BLaER1 (cell line): ENCODE results near the gene SKAP2.

Source experiments
- H3K27ac ChIP-seq: shearing (Covaris generic); formaldehyde crosslinking; 2 replicates; pipeline ENCODE4 v1.8.1; 2022
- H3K27me3 ChIP-seq: shearing (Covaris generic); formaldehyde crosslinking; 2 replicates; pipeline ENCODE4 v1.8.1; 2022
- H3K36me3 ChIP-seq: shearing (Covaris generic); formaldehyde crosslinking; 2 replicates; pipeline ENCODE4 v1.8.1; 2022
- H3K4me1 ChIP-seq: shearing (Covaris generic); formaldehyde crosslinking; 2 replicates; pipeline ENCODE4 v1.8.1; 2022
- H3K4me2 ChIP-seq: shearing (Covaris generic); formaldehyde crosslinking; 2 replicates; pipeline ENCODE4 v1.8.1; 2022
- H3K4me3 ChIP-seq: shearing (Covaris generic); formaldehyde crosslinking; 2 replicates; pipeline ENCODE4 v1.8.1; 2022
- H3K9ac ChIP-seq: shearing (Covaris generic); formaldehyde crosslinking; 2 replicates; pipeline ENCODE4 v1.8.1; 2022
- H3K9me3 ChIP-seq: shearing (Covaris generic); formaldehyde crosslinking; 2 replicates; pipeline ENCODE4 v1.8.1; 2022
- H4K20me1 ChIP-seq: shearing (Covaris generic); formaldehyde crosslinking; 2 replicates; pipeline ENCODE4 v1.8.1; 2022
- Cebpa-rat ChIP-seq: shearing (Covaris generic); IDR thresholded peaks from 2 replicates; pipeline ENCODE4 v1.8.1; 2022

Gene SKAP2

GRCh38 chr7:26620352-26620751 lies 244.0 kb downstream of the SKAP2 start:
- H3K4me1 ChIP-seq, result no peaks in the 10 kb centered on the region
- H3K4me2 ChIP-seq, result no peak overlapping the region
- no peaks in the 10 kb centered on the region for H3K9me3 ChIP-seq
- H3K27me3 ChIP-seq, result no peaks in the 10 kb centered on the region
- no peak for TF ChIP-seq Cebpa-rat
- H4K20me1 ChIP-seq, result no peaks in the 10 kb centered on the region
- H3K27ac ChIP-seq, result no peak overlapping the region
- no peaks in the 10 kb centered on the region for H3K36me3 ChIP-seq
- H3K9ac ChIP-seq, result no peak overlapping the region
- H3K4me3 ChIP-seq, result no peak overlapping the region

GRCh38 chr7:26619348-26619984 lies 244.9 kb downstream of the SKAP2 start:
- H3K4me3 ChIP-seq, result no peak overlapping the region
- no peaks in the 10 kb centered on the region for H3K9me3 ChIP-seq
- H3K36me3 ChIP-seq, result no peaks in the 10 kb centered on the region
- no peak overlapping the region for H3K9ac ChIP-seq
- H4K20me1 ChIP-seq, result no peaks in the 10 kb centered on the region
- no peaks in the 10 kb centered on the region for H3K27me3 ChIP-seq
- TF ChIP-seq Cebpa-rat, result no peak
- no peak overlapping the region for H3K27ac ChIP-seq
- H3K4me2 ChIP-seq, result no peak overlapping the region
- no peaks in the 10 kb centered on the region for H3K4me1 ChIP-seq

- no peak overlapping the region for H3K4me2 ChIP-seq
- H3K27me3 ChIP-seq, result no peaks in the 10 kb centered on the region
- no peak overlapping the region for H3K4me3 ChIP-seq
- no peak overlapping the region for H3K27ac ChIP-seq
- no peak overlapping the region for H3K9ac ChIP-seq
- H3K4me1 ChIP-seq, result no peaks in the 10 kb centered on the region
- no peaks in the 10 kb centered on the region for H3K9me3 ChIP-seq
- no peaks in the 10 kb centered on the region for H4K20me1 ChIP-seq
- TF ChIP-seq Cebpa-rat, result no peak
- no peaks in the 10 kb centered on the region for H3K36me3 ChIP-seq
Measured at GRCh38 chr7:26618898-26619297, 245.5 kb downstream of the SKAP2 start.

- Histone ChIP-seq H3K36me3 (no peaks in the 10 kb centered on the region), H3K27ac (no peak overlapping the region), H3K27me3 (no peaks in the 10 kb centered on the region), H3K4me1 (no peaks in the 10 kb centered on the region), H4K20me1 (no peaks in the 10 kb centered on the region), H3K4me2 (no peak overlapping the region), H3K4me3 (no peak overlapping the region), H3K9me3 (no peaks in the 10 kb centered on the region), H3K9ac (no peak overlapping the region)
- TF ChIP-seq Cebpa-rat, result no peak
Measured at GRCh38 chr7:26618449-26618848, 245.9 kb downstream of the SKAP2 start.
